Activated CD4-positive, alpha-beta T cell treated with anti-CD3 and anti-CD28 coated beads, Interleukin-2, amount 50 U/mL, for 1 hour (primary cell): ENCODE results near the gene PPFIA4.

Experiments used
- DNase-seq: peaks from one replicate; pipeline ENCODE4 v3.0.0-alpha.2; 2020

PPFIA4 gene

DNA sequence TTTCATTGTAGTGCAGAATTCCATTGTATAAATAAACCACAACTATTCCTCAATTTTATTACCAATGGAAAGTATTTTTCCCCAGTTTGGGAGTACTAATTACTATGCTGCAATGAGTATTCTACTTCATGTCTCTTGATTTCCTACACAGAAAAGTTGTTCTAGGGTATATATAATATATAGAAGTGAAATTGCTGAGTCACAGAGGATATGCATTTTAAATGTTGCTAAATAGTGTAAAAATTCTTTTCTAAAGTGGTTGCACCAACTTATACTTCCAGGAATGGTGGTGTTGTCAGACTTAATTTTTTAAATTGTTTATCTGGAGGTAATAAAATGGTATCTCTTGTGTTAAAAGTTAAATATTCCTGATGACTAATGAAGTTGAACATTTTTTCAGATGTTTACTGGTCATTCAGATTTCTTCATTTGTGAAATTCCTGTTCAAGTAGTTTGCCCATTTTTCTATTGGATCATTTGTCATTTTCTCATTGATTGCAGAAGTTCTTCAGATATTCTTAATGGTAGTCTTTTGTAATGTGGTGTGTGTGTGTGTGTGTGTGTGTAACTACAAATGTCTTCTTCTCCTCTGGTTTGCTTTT, 78.6 kb downstream of the PPFIA4 start:
- DNase-seq: no peak

DNA sequence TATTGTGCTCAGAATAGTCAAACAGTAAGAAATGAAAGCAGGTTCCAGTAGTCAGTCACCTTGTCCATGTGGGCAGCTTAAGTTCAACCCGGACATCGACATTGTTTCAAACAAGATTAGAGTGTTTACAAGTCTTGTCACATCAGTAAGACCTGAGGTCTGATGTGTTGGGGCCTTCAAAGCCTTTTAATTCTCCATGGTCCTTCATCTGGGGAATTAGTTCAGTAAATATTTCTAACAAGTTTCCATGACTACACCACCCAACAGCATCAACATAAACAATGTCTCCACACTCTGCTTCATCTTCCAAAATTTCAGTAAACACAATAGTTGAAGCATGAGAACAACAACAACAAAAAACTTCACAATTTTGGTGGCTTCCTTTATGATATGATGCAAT, 86.2 kb downstream of the PPFIA4 start:
- DNase-seq: no peak

DNA sequence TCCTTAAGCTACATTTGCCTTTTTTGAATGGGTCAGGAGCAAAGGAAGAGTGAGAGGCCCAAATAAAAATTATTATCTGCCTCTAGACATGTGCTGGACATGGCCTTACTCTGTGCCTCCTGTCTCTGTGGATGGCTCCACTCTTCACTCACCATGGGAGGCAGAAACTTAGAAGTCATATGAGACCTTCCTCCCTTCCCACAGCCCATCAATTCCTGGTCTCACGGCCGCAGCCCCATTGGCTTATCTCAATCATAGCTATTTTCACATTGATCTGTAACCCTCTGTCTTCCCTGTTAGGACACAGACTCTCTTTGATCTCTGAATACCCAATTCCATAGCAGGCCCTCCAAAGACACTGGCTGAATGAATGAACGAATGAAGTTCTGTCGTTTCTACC, 87.0 kb downstream of the PPFIA4 start:
- DNase-seq: no peak

DNA sequence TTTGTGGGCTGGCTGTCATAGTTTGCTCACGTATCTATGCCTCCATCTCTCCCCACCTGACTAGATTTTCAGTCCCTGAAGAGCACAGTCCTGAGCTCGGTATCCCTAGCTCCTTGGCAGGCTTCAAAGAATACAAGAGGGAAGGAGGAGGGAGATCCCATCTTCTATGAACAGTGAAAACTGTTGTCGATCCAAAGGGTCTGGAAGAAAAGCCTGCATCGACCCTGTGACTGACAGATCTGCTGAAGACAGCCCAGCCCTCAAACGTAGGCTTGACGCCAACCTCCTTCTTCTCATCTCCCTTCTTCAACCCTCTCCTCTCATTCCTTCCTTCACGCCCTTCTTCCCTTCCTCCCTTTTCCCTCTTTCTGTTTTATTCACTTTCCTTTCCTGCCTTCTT, 87.9 kb downstream of the PPFIA4 start:
- no peak for DNase-seq

DNA sequence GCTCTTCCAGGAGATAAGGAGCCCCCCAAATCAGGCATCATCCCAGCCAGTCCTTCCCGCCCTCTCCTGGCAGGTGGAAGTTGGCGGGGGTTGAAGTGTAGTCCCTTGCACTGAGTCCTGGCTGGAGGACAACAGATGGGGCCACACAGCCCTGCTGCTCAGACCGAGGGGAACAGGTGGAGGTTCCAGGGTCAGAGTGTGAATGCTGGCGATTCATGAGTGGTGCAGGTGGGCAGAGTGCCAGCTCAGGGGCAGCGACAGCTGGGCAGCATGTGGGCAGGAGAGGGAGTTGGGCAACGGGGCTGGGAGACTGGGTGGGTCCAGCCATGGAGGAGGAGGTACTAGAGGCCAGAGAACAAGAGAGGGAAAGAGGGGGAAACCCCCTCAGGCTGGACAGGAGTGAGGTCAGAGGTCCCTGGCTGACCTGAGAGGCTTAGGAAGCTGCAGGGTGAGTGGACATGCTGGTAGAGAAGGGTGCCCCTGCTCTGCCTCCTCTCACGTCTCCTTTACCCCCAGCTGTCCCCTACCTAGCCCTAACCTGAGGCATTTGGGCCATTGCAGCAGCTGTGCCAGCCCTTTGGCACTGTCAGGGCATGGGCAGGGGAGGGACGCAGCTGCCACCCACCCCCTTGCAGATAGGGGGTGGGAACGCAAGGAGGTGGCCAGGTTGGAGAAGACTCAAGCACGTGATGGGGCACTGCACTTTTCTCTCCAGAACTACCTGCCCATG, 90.0 kb downstream of the PPFIA4 start:
- DNase-seq: no peak

DNA sequence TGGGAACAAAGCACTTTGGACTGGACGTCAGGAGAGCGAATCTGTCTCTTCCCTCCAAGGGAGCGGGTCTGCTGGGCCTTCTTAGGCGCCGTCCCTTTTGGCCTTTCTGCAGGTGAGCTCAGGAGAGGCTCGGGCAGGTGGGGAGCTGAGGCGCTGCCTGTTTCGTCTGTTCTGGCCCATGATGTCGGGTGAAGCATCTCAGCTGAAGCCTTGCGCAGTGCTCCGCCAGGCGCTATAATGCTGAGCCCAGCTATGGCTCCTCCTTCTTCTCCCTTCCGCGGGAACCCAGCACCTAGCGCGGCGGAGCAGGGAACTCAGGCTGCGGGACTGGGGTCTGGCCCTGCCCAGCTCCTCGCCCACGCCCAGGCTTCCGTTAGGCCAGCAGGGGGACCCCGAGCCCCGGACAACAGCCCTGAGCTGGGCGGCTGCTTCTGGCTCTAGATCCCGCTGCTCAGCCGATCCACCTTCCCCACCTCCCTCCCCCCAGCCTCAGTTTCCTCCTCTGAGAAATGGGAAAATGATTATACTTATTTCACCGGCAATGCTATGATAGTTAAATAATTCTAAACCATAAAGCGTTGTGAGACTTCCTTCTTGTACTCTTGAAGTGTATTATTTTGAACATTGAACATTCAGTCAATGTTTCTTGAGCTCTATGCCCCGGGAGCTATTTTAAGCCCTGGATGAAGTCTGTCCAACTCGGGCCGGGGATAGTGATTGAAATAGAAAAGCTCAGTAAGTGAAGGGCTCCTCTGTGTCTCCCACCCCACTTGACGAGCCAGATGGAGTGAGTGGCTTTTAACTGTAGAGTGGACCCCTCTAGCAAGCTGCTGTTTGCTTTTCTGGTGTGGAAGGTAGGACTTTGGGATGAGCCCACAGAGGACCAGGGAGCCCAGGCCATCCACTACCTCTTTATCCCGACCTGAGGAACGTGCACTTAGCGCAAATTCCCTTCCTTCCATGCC, 91.6 kb downstream of the PPFIA4 start:
- DNase-seq: peak; percentile 11

DNA sequence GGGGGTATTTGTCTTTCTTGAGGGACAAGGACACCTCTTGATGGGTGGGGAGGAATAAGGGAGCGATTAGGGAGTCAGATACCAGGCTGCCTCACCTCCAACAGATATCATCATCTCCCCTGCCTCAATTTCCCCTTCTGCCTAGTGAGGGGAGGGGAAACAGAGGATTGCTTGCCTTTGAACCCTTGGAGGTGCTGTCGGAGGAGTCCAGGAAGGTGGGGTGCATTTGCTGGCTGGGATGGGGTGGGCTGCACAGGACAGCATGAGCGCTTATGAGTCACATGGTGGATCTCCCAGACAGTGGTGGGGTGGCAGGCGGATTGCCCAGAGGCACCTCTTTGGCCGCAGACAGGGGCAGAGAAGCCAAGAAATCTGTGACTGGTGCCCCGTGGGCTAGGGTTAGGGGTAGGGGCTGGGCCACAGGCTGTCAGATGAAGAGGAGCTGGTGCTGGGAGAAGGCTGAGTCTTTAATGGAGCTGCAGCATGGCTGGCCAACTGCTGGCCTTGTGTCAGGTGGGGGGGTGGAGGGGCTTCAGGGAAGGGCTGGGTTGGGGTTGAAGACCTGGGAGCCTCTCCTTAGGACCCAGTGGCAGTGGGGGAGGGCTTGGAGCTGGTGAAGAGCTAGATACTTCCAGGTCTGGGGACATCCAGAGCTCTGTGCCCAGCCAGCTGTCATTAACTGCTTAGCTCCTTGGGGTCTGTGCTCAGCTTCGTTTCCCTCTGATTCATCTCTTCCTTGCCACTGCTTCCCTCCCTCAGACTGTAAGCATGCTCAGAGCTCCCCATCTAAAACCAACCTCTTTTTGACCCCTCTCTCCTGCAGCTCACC, 94.2 kb downstream of the PPFIA4 start:
- DNase-seq: no peak

DNA sequence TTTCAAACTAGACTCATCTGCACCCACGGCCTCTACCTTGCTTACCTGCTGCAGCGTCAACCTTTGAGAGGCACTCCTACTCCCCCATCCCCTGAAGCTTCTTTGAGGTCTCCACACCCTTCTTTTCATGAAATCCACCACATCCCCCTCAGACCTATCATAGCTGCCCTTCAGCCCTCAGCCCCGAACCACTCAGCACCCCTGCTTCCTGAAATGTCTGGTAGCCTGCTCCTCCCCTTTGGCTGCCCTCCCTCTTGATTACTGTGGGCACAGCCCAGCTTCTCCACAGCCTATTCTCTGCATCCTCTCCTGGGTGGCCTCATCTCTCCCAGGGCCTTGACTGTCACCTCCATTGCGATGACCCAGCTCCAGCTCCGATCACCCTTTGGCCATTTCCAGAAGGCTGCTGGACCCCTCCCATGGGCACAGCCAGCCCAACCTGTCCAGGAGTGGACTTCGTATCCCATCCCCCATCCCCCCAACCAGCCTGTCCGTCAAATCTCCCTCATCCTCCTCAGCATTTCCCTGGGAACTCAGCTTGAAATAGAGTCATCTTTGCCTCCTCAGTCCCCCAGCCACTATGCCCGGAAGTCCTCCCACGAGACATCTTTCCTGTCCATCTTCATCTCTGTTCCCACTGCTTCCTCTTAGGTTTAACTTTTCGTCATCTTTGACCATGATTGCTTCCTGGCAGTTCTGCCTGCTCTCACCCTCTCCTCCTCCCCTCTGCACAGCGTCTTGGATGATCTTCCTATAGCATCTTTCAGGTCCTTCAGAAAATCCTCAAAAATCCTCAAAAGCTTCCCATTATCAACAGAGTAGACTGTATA, 95.1 kb downstream of the PPFIA4 start:
- DNase-seq: no peak

DNA sequence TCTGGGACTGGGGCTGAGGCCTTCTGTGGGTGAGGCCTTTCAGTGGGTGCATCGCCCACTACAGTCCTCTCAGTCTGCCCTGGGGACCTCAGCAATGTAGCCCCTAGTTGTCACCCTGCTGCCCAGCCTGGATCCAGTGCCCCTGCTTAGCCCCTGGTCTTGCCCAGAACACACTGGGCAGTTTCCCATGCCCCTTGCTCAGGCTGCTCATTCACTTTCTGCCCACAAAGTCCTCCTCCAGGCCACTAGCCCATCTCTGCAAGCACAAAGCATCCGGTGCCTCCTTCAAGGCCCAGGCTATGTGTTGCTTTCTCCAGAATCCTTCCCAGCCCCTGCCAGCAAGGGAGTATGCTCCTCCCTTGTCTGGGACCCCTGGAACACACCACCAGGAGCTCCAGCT, 95.9 kb downstream of the PPFIA4 start:
- DNase-seq: no peak

DNA sequence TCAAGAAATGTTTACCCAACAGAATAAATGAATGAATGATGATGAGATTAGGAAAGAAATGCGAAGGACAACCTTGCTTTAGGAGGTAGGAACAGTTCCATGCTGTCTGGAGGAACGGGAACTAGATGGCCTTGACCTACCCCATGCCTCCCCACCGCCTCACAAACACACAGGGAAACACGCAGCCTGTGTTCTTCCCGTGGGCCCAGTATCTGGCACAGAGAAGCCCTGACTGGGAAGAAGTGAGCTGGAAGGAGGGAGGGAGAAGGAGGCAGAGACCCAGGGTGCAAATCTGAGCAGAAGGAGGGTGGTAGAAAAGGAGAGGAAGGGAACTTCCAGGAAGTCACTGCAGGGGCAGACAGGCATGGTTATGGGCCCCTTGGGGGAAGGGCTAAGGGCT, 97.7 kb downstream of the PPFIA4 start:
- no peak for DNase-seq

DNA sequence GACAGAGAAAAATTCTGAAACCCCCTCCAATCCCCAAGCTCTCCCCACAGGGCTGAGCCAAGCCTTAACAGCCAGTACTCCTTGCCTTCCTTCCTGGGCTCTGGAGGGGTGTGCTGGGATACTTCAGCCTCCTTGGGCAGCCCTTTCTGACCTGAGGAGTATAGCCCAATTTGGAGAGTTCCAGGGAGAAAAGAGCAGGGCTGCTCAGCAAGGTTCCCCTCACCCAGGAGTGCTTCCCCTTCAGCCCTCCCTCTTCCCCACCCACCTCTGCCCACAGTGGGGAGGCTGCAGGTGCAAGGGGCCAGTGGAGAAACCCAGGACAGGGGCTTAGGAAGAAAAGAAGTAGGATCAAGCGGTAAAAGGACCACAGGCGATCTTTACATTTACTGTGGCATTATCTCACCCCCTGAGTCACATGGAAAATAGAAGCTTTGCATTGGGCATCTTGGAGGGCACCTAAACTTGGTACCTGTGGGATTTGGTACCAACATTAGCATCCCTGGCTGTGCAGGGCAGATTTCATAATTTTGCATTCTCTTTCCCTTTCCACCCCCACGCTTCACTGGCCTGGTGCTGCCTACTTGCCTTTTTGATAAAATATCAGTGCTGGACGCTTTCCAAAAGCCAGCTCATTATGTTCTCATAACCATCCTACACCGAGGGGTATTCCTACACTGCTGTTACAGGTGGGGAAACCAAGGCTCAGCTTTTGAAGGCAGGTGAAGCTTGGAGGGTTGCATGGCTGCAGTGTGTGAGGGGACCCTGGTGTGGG, 98.4 kb downstream of the PPFIA4 start:
- no peak for DNase-seq

DNA sequence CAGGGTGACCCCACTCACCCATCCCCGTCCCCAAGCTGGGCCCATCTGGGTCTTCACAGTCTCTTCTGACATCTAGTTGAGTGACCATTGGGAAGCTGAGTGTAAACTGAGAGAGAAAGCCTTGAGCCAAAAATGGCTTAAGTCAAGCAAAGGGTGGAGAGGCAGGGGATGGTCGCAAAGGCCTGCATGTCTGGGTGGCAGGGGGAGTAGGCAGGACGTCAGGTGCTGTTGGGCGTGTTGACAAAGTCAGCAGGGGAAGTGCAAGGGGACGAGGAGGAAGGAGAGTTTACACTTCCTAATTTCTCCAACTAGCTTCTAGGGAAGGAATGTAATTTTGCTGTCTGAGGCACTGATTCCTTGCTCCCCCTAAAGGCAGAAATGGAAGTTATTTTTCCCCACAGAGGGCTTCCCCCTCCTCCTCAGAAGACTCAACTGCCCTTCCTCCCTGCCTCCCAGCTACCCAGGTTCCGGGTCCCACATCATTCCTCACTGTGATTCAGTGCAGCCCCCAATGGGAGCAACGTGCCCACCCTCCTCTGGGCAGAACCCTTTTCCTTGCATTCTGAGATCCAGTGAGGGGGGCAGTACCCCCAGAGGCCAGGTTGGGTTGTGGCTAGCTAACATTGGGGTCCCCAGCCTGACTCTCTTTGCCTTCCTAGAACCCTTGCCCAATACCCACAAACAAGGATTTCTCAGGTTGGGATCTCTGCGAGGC, 100.0 kb downstream of the PPFIA4 start:
- DNase-seq: no peak

DNA sequence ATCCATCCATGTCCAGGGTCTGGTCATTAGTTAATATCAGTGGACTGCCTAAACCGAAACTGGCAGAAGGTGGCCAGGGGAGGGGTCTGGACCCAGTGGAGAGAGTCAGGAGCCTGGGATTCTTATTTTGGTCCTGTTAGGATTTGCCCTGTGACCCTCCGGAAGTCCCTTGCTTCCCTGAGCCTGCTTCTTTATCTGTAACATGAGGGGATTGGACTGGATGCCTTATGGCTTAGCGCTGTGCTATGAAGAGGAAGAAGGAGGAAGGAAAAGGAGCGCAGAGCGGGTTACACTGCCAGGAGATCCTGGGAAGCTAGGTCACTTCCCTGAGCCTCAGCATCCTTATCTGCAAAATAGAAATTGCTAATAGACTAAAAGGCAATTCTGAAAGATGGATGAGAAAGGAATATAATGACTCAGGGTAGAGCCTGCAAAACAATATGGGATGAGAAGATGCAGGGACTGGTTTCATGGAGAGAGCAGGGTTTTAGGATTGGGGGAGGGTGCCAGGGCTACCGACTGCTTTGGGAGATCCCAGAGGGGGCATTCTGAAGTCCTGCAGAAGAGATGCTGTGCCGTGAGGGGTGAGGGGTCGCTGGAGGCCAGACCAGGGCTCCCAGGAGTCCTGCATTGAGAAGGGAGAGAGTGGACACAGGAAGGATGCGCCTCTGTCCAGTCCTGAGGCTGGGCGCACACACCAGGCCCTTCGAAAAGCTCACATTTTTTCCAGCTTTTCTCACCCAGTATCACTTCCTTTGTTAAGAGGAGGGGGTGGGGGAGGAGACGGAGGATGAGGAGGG, 100.8 kb downstream of the PPFIA4 start:
- no peak for DNase-seq

DNA sequence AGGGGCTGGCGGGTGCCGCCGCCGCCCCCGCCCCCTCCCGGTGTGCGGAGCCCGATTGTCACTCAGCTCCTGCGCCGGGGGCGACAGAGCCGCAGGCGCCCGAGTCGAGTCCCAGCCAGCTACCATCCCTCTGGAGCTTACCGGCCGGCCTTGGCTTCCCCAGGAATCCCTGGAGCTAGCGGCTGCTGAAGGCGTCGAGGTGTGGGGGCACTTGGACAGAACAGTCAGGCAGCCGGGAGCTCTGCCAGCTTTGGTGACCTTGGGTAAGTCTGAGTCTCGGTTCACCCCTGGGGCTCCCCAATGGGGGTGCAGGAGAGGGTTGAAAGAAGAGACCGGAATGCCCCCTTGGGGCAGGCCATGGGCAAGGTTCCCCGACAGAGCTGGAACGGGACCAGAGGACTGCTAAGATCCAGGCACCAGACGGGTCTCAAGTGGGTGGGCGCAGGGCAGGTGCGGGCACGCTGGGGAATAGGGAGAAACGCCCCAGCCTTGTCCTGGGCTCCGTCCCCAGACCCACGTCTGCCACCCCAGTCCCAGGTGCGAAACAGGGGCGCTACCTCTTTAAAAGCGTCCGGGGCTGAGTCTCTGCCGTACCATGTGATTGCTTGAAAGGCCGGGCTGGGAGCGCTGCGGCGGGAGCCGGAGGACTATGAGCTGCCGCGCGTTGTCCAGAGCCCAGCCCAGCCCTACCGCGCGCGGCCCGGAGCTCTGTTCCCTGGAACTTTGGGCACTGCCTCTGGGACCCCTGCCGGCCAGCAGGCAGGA, 101.6 kb downstream of the PPFIA4 start, which contains the start of gene ADORA1:
ADORA1 (plus strand) TSS at position 61 of the 765 bp plus-strand sequence. CDS start 1,116 bp downstream, outside the sequence.
- no peak for DNase-seq

DNA sequence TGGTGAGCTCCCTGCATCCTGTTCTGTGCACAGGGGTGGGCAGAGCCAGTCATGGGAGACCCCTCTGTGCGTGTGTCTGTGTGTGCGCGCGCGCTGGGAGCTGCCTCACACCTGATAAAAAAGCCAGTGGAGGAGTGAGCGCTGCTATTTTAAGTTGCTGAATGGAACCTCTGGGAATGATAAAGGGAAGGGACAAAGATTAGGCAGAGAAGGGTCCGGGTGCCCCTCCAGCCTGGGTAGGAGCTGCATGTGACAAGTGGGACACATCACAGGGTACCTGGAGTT, 102.1 kb downstream of the PPFIA4 start:
- no peak for DNase-seq
